ENCODE data around the gene AKAP6. TPM values are rescaled to one million over a fixed set of nuclear protein-coding genes. Genes with fewer than 3 reads are reported as not detected.

AKAP6 gene
- total RNA-seq, 1 donor from 2014 or later = 5.1 TPM

- DNase-seq (ENCODE audit: low read depth) = no peak
These were observed 293.6 kb downstream of the AKAP6 start for GRCh38 chr14:32622742-32623141.

- DNase-seq (ENCODE audit: low read depth) = peak; percentile 73
These were observed 294.4 kb downstream of the AKAP6 start for GRCh38 chr14:32623300-32624093.

- DNase-seq (ENCODE audit: low read depth) = no peak
These were observed 296.1 kb downstream of the AKAP6 start for GRCh38 chr14:32625211-32625610.

GRCh38 chr14:32627545-32628298 is 298.6 kb downstream of the AKAP6 start:
- DNase-seq (ENCODE audit: low read depth) = peak; percentile 57

GRCh38 chr14:32629236-32629635 is 300.1 kb downstream of the AKAP6 start:
- no peak for DNase-seq (ENCODE audit: low read depth)

- no peak for DNase-seq (ENCODE audit: low read depth)
These were observed 301.6 kb downstream of the AKAP6 start for GRCh38 chr14:32630701-32631100.

- no peak for DNase-seq (ENCODE audit: low read depth)
These were observed 304.2 kb downstream of the AKAP6 start for GRCh38 chr14:32633224-32633859.

- DNase-seq (ENCODE audit: low read depth) = no peak
These were observed 304.8 kb downstream of the AKAP6 start for GRCh38 chr14:32633930-32634329.

- DNase-seq (ENCODE audit: low read depth) = peak; percentile 86
These were observed 306.1 kb downstream of the AKAP6 start for GRCh38 chr14:32635061-32635719.

GRCh38 chr14:32637582-32637981 is 308.5 kb downstream of the AKAP6 start:
- no peak for DNase-seq (ENCODE audit: low read depth)

GRCh38 chr14:32639208-32639607 is 310.1 kb downstream of the AKAP6 start:
- DNase-seq (ENCODE audit: low read depth) = no peak

GRCh38 chr14:32645551-32645950 is 316.5 kb downstream of the AKAP6 start:
- DNase-seq (ENCODE audit: low read depth) = no peak

- DNase-seq (ENCODE audit: low read depth) = peak; percentile 81
These were observed 319.3 kb downstream of the AKAP6 start for GRCh38 chr14:32648434-32648833.

- no peak for DNase-seq (ENCODE audit: low read depth)
These were observed 320.9 kb downstream of the AKAP6 start for GRCh38 chr14:32650030-32650429.

- DNase-seq (ENCODE audit: low read depth) = no peak
These were observed 321.6 kb downstream of the AKAP6 start for GRCh38 chr14:32650665-32651064.

GRCh38 chr14:32654106-32654505 is 325.0 kb downstream of the AKAP6 start:
- no peak for DNase-seq (ENCODE audit: low read depth)

- peak; percentile 7 for DNase-seq (ENCODE audit: low read depth)
These were observed 327.5 kb downstream of the AKAP6 start for GRCh38 chr14:32656601-32657000.

GRCh38 chr14:32657081-32657480 is 328.0 kb downstream of the AKAP6 start:
- peak; percentile 92 for DNase-seq (ENCODE audit: low read depth)

- DNase-seq (ENCODE audit: low read depth) = no peak
These were observed 332.1 kb downstream of the AKAP6 start for GRCh38 chr14:32661216-32661615.

- peak; percentile 62 for DNase-seq (ENCODE audit: low read depth)
These were observed 333.1 kb downstream of the AKAP6 start for GRCh38 chr14:32662211-32662610.

- DNase-seq (ENCODE audit: low read depth) = no peak
These were observed 337.2 kb downstream of the AKAP6 start for GRCh38 chr14:32666308-32666707.

- DNase-seq (ENCODE audit: low read depth) = no peak
These were observed 338.2 kb downstream of the AKAP6 start for GRCh38 chr14:32667287-32667686.

Data from renal cortical epithelial cell (primary cell).